ENCODE results near the gene KCNQ4. TPM values are rescaled to one million over a fixed set of nuclear protein-coding genes. Genes with fewer than 3 reads are reported as not detected.
A peak's percentile ranks its signal among the peaks of the same experiment; 100 is the strongest.

KCNQ4 gene
- total RNA-seq, 1 donor from 2014 or later = 0.27 TPM

DNA sequence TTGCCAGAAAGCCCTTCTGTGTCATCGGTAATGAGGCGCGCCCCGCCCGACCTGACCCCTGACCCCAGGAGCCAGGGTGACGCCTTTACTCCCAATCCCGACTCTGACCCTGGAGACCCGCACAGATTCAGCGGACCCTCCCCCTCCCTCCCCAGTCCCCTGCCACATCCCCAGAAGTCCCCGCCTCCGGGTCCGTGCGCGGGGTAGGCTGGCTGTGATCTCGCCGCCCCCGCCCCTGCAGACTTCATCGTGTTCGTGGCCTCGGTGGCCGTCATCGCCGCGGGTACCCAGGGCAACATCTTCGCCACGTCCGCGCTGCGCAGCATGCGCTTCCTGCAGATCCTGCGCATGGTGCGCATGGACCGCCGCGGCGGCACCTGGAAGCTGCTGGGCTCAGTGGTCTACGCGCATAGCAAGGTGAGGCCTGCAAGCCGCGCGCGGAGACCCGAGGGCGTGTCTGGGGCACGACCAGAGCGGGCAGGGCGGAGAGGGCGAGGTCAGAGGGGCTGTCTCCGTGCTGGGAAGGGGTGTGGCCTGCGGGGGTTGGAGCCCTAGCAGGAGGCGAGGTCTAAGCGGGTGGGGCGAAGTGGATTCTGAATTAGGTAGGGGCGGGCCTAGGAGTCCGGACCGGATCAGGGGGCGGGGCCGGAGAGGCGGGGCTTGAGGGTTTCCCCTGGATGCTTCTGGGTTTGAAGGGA is 34.8 kb downstream of the KCNQ4 start:
- DNase-seq = peak; percentile 68
- Mint-ChIP-seq H3K36me3 (ENCODE audit: low read depth) (no peaks in the 10 kb centered on the region), H3K27me3 (no peaks in the 10 kb centered on the region), H3K4me3 (peak overlapping the region; percentile 85), H3K27ac (peak overlapping the region; percentile 66), H3K9me3 (no peaks in the 10 kb centered on the region), H3K4me1 (peaks cover 13% of the 10 kb centered on the region)
- ChIA-PET CTCF (no interaction called here), POLR2A (interaction anchor here (1.6 kb wide), 1 partner anchor 9 kb away, joined by 3 read pairs; no protein-coding TSS in a partner anchor)
- TF ChIP-seq, protein P1, sequence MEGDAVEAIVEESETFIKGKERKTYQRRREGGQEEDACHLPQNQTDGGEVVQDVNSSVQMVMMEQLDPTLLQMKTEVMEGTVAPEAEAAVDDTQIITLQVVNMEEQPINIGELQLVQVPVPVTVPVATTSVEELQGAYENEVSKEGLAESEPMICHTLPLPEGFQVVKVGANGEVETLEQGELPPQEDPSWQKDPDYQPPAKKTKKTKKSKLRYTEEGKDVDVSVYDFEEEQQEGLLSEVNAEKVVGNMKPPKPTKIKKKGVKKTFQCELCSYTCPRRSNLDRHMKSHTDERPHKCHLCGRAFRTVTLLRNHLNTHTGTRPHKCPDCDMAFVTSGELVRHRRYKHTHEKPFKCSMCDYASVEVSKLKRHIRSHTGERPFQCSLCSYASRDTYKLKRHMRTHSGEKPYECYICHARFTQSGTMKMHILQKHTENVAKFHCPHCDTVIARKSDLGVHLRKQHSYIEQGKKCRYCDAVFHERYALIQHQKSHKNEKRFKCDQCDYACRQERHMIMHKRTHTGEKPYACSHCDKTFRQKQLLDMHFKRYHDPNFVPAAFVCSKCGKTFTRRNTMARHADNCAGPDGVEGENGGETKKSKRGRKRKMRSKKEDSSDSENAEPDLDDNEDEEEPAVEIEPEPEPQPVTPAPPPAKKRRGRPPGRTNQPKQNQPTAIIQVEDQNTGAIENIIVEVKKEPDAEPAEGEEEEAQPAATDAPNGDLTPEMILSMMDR (IDR thresholded peaks at IDR 0.05) = no peak
- peak; percentile 99 for ATAC-seq (ENCODE audit: low read depth)
- intact Hi-C loops (cut with micrococcal nuclease) = loop anchor here (1.0 kb wide), 3 partner anchors 9 to 44 kb away; partner anchors contain the start of gene CITED4

DNA sequence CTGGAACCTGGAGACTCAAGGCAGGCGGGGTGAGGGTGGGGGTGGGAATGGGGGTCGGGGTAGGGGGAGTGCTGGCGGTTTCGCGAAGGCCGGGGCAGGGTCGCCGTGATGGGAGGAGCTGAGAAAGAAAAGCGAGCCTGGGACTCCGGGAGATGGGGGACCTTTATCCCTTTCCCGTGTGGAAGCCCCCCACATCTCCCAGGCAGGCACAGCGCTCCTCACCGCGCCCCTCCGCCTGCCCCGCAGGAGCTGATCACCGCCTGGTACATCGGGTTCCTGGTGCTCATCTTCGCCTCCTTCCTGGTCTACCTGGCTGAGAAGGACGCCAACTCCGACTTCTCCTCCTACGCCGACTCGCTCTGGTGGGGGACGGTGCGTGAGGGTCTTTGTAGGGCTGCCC is 35.5 kb downstream of the KCNQ4 start:
- Mint-ChIP-seq H3K27ac (no peak overlapping the region), H3K27me3 (no peaks in the 10 kb centered on the region), H3K4me1 (peaks cover 13% of the 10 kb centered on the region), H3K4me3 (peak overlapping the region; percentile 85), H3K9me3 (no peaks in the 10 kb centered on the region), H3K36me3 (ENCODE audit: low read depth) (no peaks in the 10 kb centered on the region)
- ChIA-PET POLR2A (interaction anchor here (1.6 kb wide), 1 partner anchor 10 kb away, joined by 3 read pairs; no protein-coding TSS in a partner anchor), CTCF (no interaction called here)
- DNase-seq (no peak), ATAC-seq (ENCODE audit: low read depth) (no peak)
- TF ChIP-seq, protein P1 (IDR thresholded peaks at IDR 0.05) = no peak
- intact Hi-C loops (cut with micrococcal nuclease) = no loop called here

DNA sequence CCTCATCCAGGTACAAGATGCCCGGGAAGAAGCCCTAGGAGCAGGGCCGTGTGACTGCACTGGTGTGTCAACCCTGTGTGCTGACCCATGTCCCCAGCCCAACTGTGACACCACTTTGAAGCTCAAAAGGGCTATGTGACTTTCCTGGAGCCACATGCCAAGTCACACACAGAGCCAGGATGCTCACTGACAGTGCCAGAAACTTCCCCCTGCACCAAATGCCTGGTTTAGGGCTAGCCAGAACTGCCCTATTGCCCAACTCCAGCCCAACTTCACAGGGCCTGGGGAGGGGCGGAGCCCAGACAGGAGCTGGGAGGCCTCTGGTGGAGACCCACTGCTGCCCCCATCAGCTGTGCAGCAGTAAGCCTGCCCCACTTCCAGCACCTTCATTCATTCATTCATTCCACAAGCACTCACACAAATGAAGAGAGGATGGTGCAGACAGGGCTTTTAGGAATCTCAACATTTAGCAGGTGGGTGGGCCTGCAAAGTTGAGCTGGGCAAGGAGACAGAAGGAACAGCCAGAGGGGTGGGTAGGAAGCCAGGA is 36.7 kb downstream of the KCNQ4 start:
- no peak for DNase-seq
- POLR2A ChIA-PET = no interaction called here
- no peaks in the 10 kb centered on the region for H3K36me3 Mint-ChIP-seq (ENCODE audit: low read depth)

DNA sequence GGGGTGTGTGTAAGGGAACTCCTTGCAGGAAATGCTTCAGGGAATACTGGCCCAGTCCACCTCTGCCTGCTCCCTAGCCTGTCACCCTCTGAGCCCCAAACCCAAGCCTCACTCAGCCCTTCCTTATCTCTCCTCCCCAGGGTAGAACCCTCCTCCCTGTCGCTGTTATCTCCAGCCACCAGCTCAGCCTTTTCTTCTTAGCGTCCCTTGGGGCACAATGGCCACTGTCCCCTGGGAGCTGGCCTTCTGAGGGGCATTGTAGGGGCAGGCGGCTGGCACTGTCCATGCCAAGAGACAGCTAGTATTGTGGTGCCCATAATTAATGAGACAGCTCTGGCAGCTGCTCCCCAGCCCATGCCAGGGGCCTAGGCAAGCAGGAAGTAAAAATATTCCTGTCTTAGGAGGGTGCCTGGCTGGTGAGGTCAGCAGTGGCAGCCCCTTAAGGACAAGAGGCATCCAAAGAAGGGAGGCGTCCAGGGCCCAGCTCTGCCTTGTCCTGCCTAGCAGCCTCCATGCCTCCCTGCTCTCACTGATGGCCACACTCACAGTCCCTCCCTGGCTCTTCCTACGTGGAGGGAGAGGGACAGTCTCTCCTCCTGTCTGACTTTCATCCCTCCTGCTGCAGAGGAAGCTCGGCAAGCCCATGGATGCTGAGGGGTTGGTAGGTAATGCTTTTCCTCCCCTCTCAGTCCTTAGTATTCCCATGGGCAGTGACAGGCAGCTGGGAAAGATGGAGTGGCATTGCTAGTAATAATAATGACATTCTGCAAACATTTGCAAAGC is 37.5 kb downstream of the KCNQ4 start:
- Mint-ChIP-seq H3K9me3 (no peaks in the 10 kb centered on the region), H3K27me3 (no peaks in the 10 kb centered on the region), H3K27ac (no peak overlapping the region), H3K4me1 (peaks cover 26% of the 10 kb centered on the region), H3K36me3 (ENCODE audit: low read depth) (no peaks in the 10 kb centered on the region), H3K4me3 (no peak overlapping the region)
- ATAC-seq (ENCODE audit: low read depth) = no peak
- no peak for DNase-seq
- intact Hi-C loops (cut with micrococcal nuclease) = no loop called here
- POLR2A ChIA-PET = no interaction called here
- TF ChIP-seq, protein P1 (IDR thresholded peaks at IDR 0.05) = no peak
- CTCF ChIA-PET = interaction anchor here (1.2 kb wide), 1 partner anchor 47 kb away, joined by 4 read pairs; no protein-coding TSS in a partner anchor

More for the DNA sequence above, 36.7 kb downstream of the KCNQ4 start:
- TF ChIP-seq, protein P1 (IDR thresholded peaks at IDR 0.05) = no peak
- CTCF ChIA-PET = interaction anchor here (1.2 kb wide), 1 partner anchor 46 kb away, joined by 4 read pairs; no protein-coding TSS in a partner anchor
- no peak for ATAC-seq (ENCODE audit: low read depth)
- Mint-ChIP-seq H3K27ac (no peak overlapping the region), H3K27me3 (no peaks in the 10 kb centered on the region), H3K4me1 (peaks cover 19% of the 10 kb centered on the region), H3K4me3 (no peak overlapping the region), H3K9me3 (no peaks in the 10 kb centered on the region)
- intact Hi-C loops (cut with micrococcal nuclease) = no loop called here

DNA sequence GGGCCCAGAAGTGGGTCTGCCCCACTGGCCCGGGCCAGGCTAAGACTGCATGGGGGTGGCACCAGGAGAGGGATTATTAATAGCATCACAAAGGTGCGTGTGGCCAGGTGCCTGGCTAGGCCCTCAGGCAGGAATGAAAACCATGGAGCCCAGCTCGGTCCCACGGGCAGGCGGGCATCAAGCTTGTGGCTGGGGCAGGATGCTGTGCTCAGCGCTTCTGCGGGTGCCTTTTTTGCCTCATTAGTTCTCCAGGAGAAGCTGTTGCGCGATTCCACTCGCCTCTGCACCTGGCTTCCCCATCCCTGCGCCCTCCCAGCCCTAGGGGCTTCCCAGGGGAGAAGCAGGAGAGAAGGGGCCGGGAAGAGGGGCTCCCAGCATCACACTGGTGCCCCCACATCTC is 39.3 kb downstream of the KCNQ4 start:
- H3K27me3 Mint-ChIP-seq = no peaks in the 10 kb centered on the region
- ChIA-PET POLR2A (no interaction called here), CTCF (interaction anchor here (0.9 kb wide), 1 partner anchor 27 kb away, joined by 3 read pairs; no protein-coding TSS in a partner anchor)
- ATAC-seq (ENCODE audit: low read depth) = no peak
- TF ChIP-seq, protein P1 (IDR thresholded peaks at IDR 0.05) = no peak
- H3K4me3 Mint-ChIP-seq = no peak overlapping the region
- intact Hi-C loops (cut with micrococcal nuclease) = no loop called here
- no peak overlapping the region for H3K27ac Mint-ChIP-seq
- no peaks in the 10 kb centered on the region for H3K9me3 Mint-ChIP-seq
- no peaks in the 10 kb centered on the region for H3K36me3 Mint-ChIP-seq (ENCODE audit: low read depth)
- no peak for DNase-seq
- H3K4me1 Mint-ChIP-seq = peaks cover 27% of the 10 kb centered on the region
